H1 (cell line): ENCODE measurements around the gene SLC35F1. TPM values are rescaled to one million over a fixed set of nuclear protein-coding genes. Genes with fewer than 3 reads are reported as not detected.
"Not testable (repeated sequence)": the region's sequence is repeated elsewhere in the genome, so short reads cannot be mapped to it uniquely, and the experiment has no call there.

ENCODE experiments used
- CTCF ChIA-PET: fragments of 300-600 bp; sonication (Branson Sonifier 250); formaldehyde crosslinking; loops from one replicate; lab custom pipeline; 2021; ENCODE audit not compliant: partially characterized antibody; lab: Charles Lee
- POLR2A ChIA-PET: fragments of 300-600 bp; sonication (Branson Sonifier 250); formaldehyde crosslinking; loops from one replicate; lab custom pipeline; 2021; ENCODE audit warnings: inconsistent platforms; ENCODE audit not compliant: partially characterized antibody; lab: Charles Lee
- DNase-seq, 2 experiments: peaks; one replicate each; pipeline versions ENCODE4 v3.0.0 to v3.0.0-alpha.2; 2010 to 2022; ENCODE audit warnings: low spot score in 2 of 2, low read depth in 1 of 2, mixed read lengths in 1 of 2
- FAIRE-seq: peaks from 2 replicates; lab custom pipeline; 2011; peaks lifted over from hg19 to GRCh38; lab: Jason Lieb, UNC
- H2AFZ ChIP-seq: 2 replicates; pipeline ENCODE4 v1.8.1; 2012; ENCODE audit warnings: low read length, inconsistent platforms
- H2AK5ac ChIP-seq: 2 replicates; pipeline ENCODE4 v1.6.1; 2013; ENCODE audit warnings: low read depth, low read length
- H2BK120ac ChIP-seq: replicated peaks from 2 replicates; pipeline ENCODE3; 2013; ENCODE audit warnings: low read depth, low read length, inconsistent platforms
- H2BK12ac ChIP-seq: 2 replicates; pipeline ENCODE4 v1.6.1; 2013; ENCODE audit warnings: low read depth, low read length
- H2BK15ac ChIP-seq: 2 replicates; pipeline ENCODE4 v1.6.1; 2013; ENCODE audit warnings: low read length
- H2BK20ac ChIP-seq: 2 replicates; pipeline ENCODE4 v1.6.1; 2013; ENCODE audit warnings: low read length
- H2BK5ac ChIP-seq: 2 replicates; pipeline ENCODE4 v1.6.1; 2013; ENCODE audit warnings: low read depth, low read length
- H3K14ac ChIP-seq: 2 replicates; pipeline ENCODE4 v1.6.1; 2013; ENCODE audit warnings: inconsistent platforms; ENCODE audit not compliant: insufficient read length
- H3K18ac ChIP-seq: 2 replicates; pipeline ENCODE4 v1.6.1; 2013; ENCODE audit warnings: low read length; ENCODE audit errors: extremely low read depth
- H3K23ac ChIP-seq: 2 replicates; pipeline ENCODE4 v1.6.1; 2013; ENCODE audit warnings: inconsistent platforms; ENCODE audit not compliant: insufficient read length
- H3K23me2 ChIP-seq: 2 replicates; pipeline ENCODE4 v1.6.1; 2013; ENCODE audit warnings: low read depth, low read length
- H3K27ac ChIP-seq: 2 replicates; pipeline ENCODE4 v1.6.1; 2011; ENCODE audit warnings: low read depth, low read length, inconsistent platforms
- H3K27me3 ChIP-seq, 4 experiments: replicated peaks in 1 of 4; 1 replicate in 1 of 4; 2 replicates in 3 of 4; pipeline versions ENCODE4 v1.6.1 to v1.8.1; 2011 to 2013; ENCODE audit warnings: low read length in 3 of 4, mild to moderate bottlenecking in 3 of 4, inconsistent platforms in 2 of 4, mixed read lengths in 2 of 4, moderate library complexity in 1 of 4; ENCODE audit not compliant: control insufficient read depth in 3 of 4, insufficient read depth in 3 of 4; ENCODE audit errors: extremely low read depth in 1 of 4
- H3K36me3 ChIP-seq, 4 experiments: 2 replicates each; pipeline versions ENCODE4 v1.6.1 to v1.8.1; 2011 to 2013; ENCODE audit warnings: mild to moderate bottlenecking in 4 of 4, low read length in 3 of 4, moderate library complexity in 2 of 4, control low read depth in 1 of 4, inconsistent platforms in 1 of 4; ENCODE audit not compliant: insufficient read depth in 4 of 4, control insufficient read depth in 2 of 4
- H3K4ac ChIP-seq: replicated peaks from 2 replicates; pipeline ENCODE3; 2013; ENCODE audit warnings: low read length, low read depth, mixed read lengths, inconsistent platforms; ENCODE audit not compliant: insufficient read length
- H3K4me1 ChIP-seq, 4 experiments: replicated peaks in 1 of 4; 1 replicate in 1 of 4; 2 replicates in 3 of 4; pipeline versions ENCODE4 v1.6.1 to v1.8.1; 2011 to 2013; ENCODE audit warnings: low read length in 3 of 4, inconsistent platforms in 2 of 4, mixed read lengths in 1 of 4; ENCODE audit not compliant: insufficient read depth in 4 of 4, control insufficient read depth in 3 of 4
- H3K4me2 ChIP-seq, 2 experiments: 2 replicates each; pipeline versions ENCODE4 v1.6.1 to v1.8.1; 2011 to 2013; ENCODE audit warnings: low read depth in 2 of 2, low read length in 2 of 2, control low read depth in 1 of 2, inconsistent platforms in 1 of 2, mild to moderate bottlenecking in 1 of 2; ENCODE audit not compliant: insufficient read depth in 1 of 2
- H3K4me3 ChIP-seq, 4 experiments: fragments of 200-600, 300-600 bp in 1 of 4; sonication (generic), shearing (Covaris generic), sonication (Bioruptor Twin) in 1 of 4; 2 replicates each; pipeline versions ENCODE4 v1.5.1 to v1.8.1; 2011 to 2016; ENCODE audit warnings: low read length in 4 of 4, low read depth in 3 of 4, control low read depth in 2 of 4, inconsistent platforms in 2 of 4, mild to moderate bottlenecking in 2 of 4, mixed read lengths in 1 of 4, moderate library complexity in 1 of 4; ENCODE audit not compliant: insufficient read depth in 2 of 4; ENCODE audit errors: extremely low read depth in 1 of 4
- H3K56ac ChIP-seq: replicated peaks from 2 replicates; pipeline ENCODE3; 2013; ENCODE audit warnings: low read depth, mild to moderate bottlenecking, mixed read lengths, low read length, inconsistent platforms; ENCODE audit not compliant: insufficient read length
- H3K79me1 ChIP-seq: 2 replicates; pipeline ENCODE4 v1.6.1; 2013; ENCODE audit warnings: low read depth, low read length, control low read depth
- H3K79me2 ChIP-seq, 2 experiments: 2 replicates each; pipeline versions ENCODE4 v1.6.1 to v1.8.1; 2012 to 2013; ENCODE audit warnings: low read length in 2 of 2, mild to moderate bottlenecking in 2 of 2, inconsistent platforms in 1 of 2; ENCODE audit not compliant: insufficient read depth in 2 of 2, control insufficient read depth in 1 of 2
- H3K9ac ChIP-seq, 4 experiments: replicated peaks in 1 of 4; 1 replicate in 1 of 4; 2 replicates in 3 of 4; pipeline versions ENCODE4 v1.6.1 to v1.8.1; 2011 to 2013; ENCODE audit warnings: low read depth in 3 of 4, low read length in 3 of 4, control low read depth in 2 of 4, mild to moderate bottlenecking in 2 of 4, moderate library complexity in 2 of 4, inconsistent platforms in 1 of 4; ENCODE audit errors: extremely low read depth in 1 of 4
- H3K9me3 ChIP-seq, 2 experiments: 2 replicates each; pipeline versions ENCODE4 v1.6.1 to v1.8.1; 2012 to 2013; ENCODE audit warnings: mild to moderate bottlenecking in 2 of 2, moderate library complexity in 2 of 2, control low read depth in 1 of 2, inconsistent platforms in 1 of 2, low read depth in 1 of 2, low read length in 1 of 2, mixed read lengths in 1 of 2; ENCODE audit not compliant: insufficient read depth in 2 of 2
- H4K20me1 ChIP-seq, 2 experiments: replicated peaks in 1 of 2; 2 replicates each; pipeline versions ENCODE3 to v1.8.1; 2011 to 2013; ENCODE audit warnings: inconsistent platforms in 2 of 2, low read length in 2 of 2, mild to moderate bottlenecking in 1 of 2; ENCODE audit not compliant: insufficient read depth in 2 of 2, control insufficient read depth in 1 of 2
- H4K5ac ChIP-seq: 2 replicates; pipeline ENCODE4 v1.6.1; 2013; ENCODE audit warnings: low read length, low read depth, mixed read lengths, inconsistent platforms; ENCODE audit not compliant: insufficient read length
- H4K8ac ChIP-seq: 2 replicates; pipeline ENCODE4 v1.8.0; 2013; ENCODE audit warnings: mild to moderate bottlenecking, moderate library complexity, low read length, inconsistent platforms; ENCODE audit not compliant: insufficient read depth; ENCODE audit errors: extremely low read depth
- H4K91ac ChIP-seq: replicated peaks from 2 replicates; pipeline ENCODE3; 2013; ENCODE audit warnings: low read length, mixed read lengths, inconsistent platforms; ENCODE audit not compliant: insufficient read length
- WGBS, 2 experiments: shearing (Covaris generic) in 1 of 2; methylation state at CpG; one replicate each; pipeline versions ENCODE4 v1.1.6 to v1.1.7; 2013 to 2015; ENCODE audit warnings: low lambda C conversion rate in 2 of 2, mixed read lengths in 2 of 2, inconsistent platforms in 1 of 2, low coverage in 1 of 2, missing lambda C conversion rate in 1 of 2; ENCODE audit not compliant: insufficient replicate concordance in 2 of 2, insufficient coverage in 1 of 2, insufficient read length in 1 of 2; ENCODE audit errors: extremely low coverage in 1 of 2, missing lambda C conversion rate in 1 of 2; 5-methylcytosine and 5-hydroxymethylcytosine counted together
- polyA plus RNA-seq, 7 experiments: library from polyadenylated mRNA; depleted of rRNA in 3 of 7; stranded (reverse) in 5 of 7; unstranded in 2 of 7; fragments of >200 nt in 5 of 7; fragments of 200-250 nt in 2 of 7; gene quantifications; 1 replicate in 5 of 7; 2 replicates in 1 of 7; 4 replicates in 1 of 7; pipeline versions ENCODE4 v1.2.1 to v1.2.3, GENCODE V29; 2011 to 2013; ENCODE audit warnings: missing spikeins in 2 of 7, mixed read lengths in 2 of 7
- total RNA-seq: library from RNA; stranded (reverse); fragmentation: NEBNext Ultra II Directional; extraction: Animal tissue kit (Norgen Biotek cat#: 25700); gene quantifications from 2 replicates; pipeline ENCODE4 v1.2.1, GENCODE V29; 2021

Gene SLC35F1
- total and polyA plus RNA-seq, 2 of the 8 experiments (the other 6 are each of a cell fraction or from before 2014, with no cell fraction given) = 7.0 to 10.0 TPM

- WGBS, 2 experiments = 77% methylated on average over 6 of the region's 7 CpGs; no CpG with 5 or more reads in 1 of the 2 experiments
- DNase-seq, H3K27me3 ChIP-seq, H3K9ac ChIP-seq, H3K4me2 ChIP-seq, H3K23ac ChIP-seq, H2BK20ac ChIP-seq, H3K27ac ChIP-seq, H3K56ac ChIP-seq, H3K79me1 ChIP-seq, H4K20me1 ChIP-seq, H4K8ac ChIP-seq, H2AK5ac ChIP-seq, H4K5ac ChIP-seq, H4K91ac ChIP-seq, H3K79me2 ChIP-seq, H3K4me3 ChIP-seq, H2AFZ ChIP-seq, H3K18ac ChIP-seq, H2BK5ac ChIP-seq, H2BK120ac ChIP-seq, H2BK12ac ChIP-seq, H3K4me1 ChIP-seq, H3K23me2 ChIP-seq, H3K14ac ChIP-seq, FAIRE-seq, H3K36me3 ChIP-seq, H2BK15ac ChIP-seq, POLR2A ChIA-PET, H3K4ac ChIP-seq: not testable (repeated sequence)
- peaks cover 12 to 20% of the 10 kb centered on the region in 2 experiments for H3K9me3 ChIP-seq
- CTCF ChIA-PET = interaction anchor here (1.5 to 1.9 kb wide), 2 partner anchors 9 kb away, joined by 3 to 13 read pairs; no protein-coding TSS in a partner anchor
Observed at GRCh38 chr6:117965763-117966162, 58.7 kb downstream of the SLC35F1 start.
